Right ventricle myocardium inferior (tissue), 1 donor: ENCODE measurements around the gene ZNF792. TPM values are rescaled to one million over a fixed set of nuclear protein-coding genes. Genes with fewer than 3 reads are reported as not detected.
"Not testable (repeated sequence)": the region's sequence is repeated elsewhere in the genome, so short reads cannot be mapped to it uniquely, and the experiment has no call there.

ENCODE experiments used
- ATAC-seq: fragments of 200-7000 bp; cut with Tn5 transposase; one replicate; pipeline ENCODE4 v1.9.1; 2020; ENCODE audit warnings: mild to moderate bottlenecking, moderate library complexity
- DNase-seq: peaks from one replicate; pipeline ENCODE4 v3.0.0; 2021; ENCODE audit errors: missing footprints
- intact Hi-C: fragments of 100-400 bp; cut with DNase I; formaldehyde crosslinking; loops from one replicate; pipeline ENCODE4 v1.11.0; 2022
- total RNA-seq: library from RNA; stranded (reverse); fragmentation: NEBNext Ultra II Directional; extraction: Animal tissue kit (Norgen Biotek cat#: 25700); gene quantifications from one replicate; pipeline ENCODE4 v1.2.1, GENCODE V29; 2021
- donor health status: DM: no; HTN: yes; CAD: no; lungs with severe emphysema.

Gene ZNF792
- total RNA-seq, 1 donor from 2014 or later: 3.0 TPM

- intact Hi-C loops: no loop called here
- no peak for DNase-seq
- no peak for ATAC-seq
Observed at GRCh38 chr19:34953092-34953491, 10.9 kb downstream of the ZNF792 start.

- ATAC-seq: no peak
- no peak for DNase-seq
- intact Hi-C loops: no loop called here
Observed at GRCh38 chr19:34943861-34944573, 20.0 kb downstream of the ZNF792 start.

DNA sequence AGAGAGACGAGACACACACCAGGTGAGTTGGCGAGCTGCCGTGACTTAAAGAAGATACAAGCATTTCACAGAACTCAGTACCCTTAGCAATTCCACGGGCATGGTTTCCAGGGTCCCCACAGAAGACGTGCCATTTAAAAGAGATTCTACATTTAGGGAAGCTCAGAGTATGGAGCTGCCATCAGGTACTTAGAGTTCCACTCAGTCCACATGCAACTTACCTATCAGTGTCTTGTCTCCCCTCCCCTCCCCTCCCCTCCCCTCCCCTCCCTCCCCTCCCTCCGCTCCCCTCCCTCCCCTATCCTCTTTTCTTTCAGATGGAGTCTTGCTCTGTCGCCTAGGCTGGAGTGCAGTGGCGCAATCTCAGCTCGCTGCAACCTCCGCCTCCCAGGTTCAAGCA, 25.1 kb downstream of the ZNF792 start:
- no peak for ATAC-seq
- no peak for DNase-seq
- intact Hi-C loops: no loop called here

GRCh38 chr19:34936184-34936583, 27.8 kb downstream of the ZNF792 start:
- no peak for ATAC-seq
- intact Hi-C loops: no loop called here
- no peak for DNase-seq

DNA sequence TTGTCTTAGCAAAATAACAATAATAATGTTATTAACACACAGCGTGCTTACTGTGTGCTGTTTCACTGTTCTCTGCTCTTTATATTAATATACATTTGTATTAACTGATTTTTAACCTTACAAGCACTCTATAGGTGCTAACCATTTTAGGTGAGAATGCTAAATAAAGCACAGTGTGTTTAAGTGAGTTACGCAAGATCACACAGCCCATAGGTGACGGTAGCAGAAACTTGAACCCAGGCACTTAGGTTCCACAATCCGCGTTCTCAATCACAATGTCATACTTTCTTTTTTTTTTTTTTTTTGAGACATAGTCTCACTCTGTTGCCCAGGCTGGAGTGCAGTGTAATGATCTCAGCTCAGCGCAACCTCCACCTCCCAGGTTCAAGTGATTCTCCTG, 31.5 kb downstream of the ZNF792 start:
- intact Hi-C loops: no loop called here
- ATAC-seq (no peak), DNase-seq (no peak)

GRCh38 chr19:34926685-34927375, 37.2 kb downstream of the ZNF792 start, which contains the start of gene ZNF30:
TSS of gene ZNF30 (plus strand) at chr19:34926903. CDS start at chr19:34929948, 3,045 bp downstream.
- intact Hi-C loops: loop anchor here (5.0 to 10.0 kb wide), 2 partner anchors 90 to 192 kb away; partner anchors contain the start of gene ZNF181
- peak; percentile 100 for ATAC-seq
- peak; percentile 96 for DNase-seq

- DNase-seq: no peak
- intact Hi-C loops: loop anchor here (5.0 to 10.0 kb wide), 2 partner anchors 89 to 192 kb away; partner anchors contain the start of gene ZNF181
- ATAC-seq: no peak
Observed at GRCh38 chr19:34926361-34926684, 37.7 kb downstream of the ZNF792 start.

GRCh38 chr19:34925278-34925855, 38.7 kb downstream of the ZNF792 start:
- ATAC-seq (no peak), DNase-seq (no peak)
- intact Hi-C loops: loop anchor here (5.0 to 10.0 kb wide), 2 partner anchors 88 to 191 kb away; partner anchors contain the start of gene ZNF181

DNA sequence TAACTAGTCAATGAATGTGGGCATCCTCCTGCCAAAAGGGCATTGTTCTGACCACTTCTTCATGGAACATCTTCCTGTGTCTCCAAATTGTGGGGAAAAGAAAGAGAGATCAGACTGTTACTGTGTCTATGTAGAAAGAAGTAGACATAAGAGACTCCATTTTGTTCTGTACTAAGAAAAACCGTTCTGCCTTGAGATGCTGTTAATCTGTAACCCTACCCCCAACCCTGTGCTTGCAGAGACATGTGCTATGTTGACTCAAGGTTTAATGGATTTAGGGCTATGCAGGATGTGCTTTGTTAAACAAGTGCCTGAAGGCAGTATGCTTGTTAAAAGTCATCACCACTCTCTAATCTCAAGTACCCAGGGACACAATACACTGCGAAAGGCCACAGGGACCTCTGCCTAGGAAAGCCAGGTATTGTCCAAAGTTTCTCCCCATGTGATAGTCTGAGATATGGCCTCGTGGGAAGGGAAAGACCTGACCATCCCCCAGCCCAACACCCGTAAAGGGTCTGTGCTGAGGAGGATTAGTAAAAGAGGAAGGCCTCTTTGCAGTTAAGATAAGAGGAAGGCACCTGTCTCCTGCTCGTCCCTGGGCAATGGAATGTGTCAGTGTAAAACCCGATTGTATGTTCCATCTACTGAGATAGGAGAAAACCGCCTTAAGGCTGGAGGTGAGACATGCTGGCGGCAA, 43.8 kb downstream of the ZNF792 start:
- intact Hi-C loops: loop anchor here (10.0 kb wide), 1 partner anchor 185 kb away; the partner anchor contains the start of gene ZNF181
- DNase-seq, ATAC-seq: not testable (repeated sequence)

GRCh38 chr19:34918190-34918589, 45.8 kb downstream of the ZNF792 start:
- intact Hi-C loops: no loop called here
- ATAC-seq (no peak), DNase-seq (no peak)

- intact Hi-C loops, DNase-seq, ATAC-seq: not testable (repeated sequence)
Observed at GRCh38 chr19:34917144-34917543, 46.9 kb downstream of the ZNF792 start.

DNA sequence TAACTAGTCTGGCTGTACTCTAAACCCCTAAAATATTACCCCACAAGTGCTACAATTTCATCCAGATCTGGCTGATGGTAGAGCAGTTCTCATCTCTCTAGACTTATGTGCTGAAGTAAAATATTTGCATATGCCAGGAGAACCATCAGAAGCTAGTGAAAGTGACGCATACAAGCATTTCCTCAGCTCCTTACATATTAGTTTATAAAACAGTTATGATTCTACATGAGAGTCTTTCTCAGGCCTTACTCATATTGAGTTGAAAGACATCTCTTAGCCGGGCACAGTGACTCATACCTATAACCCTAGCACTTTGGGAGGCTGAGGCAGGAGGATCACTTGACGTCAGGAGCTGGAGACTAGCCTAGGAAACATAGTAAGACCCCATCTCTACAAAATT, 53.3 kb downstream of the ZNF792 start:
- ATAC-seq: no peak
- DNase-seq: no peak
- intact Hi-C loops: no loop called here

Other genes with a start within 250 kb of the ZNF792 start
- gene ZNF181, start 230.0 kb downstream of the ZNF792 start, total RNA-seq: 22.3 TPM
- 3.7 TPM for gene ZNF599, start 191.0 kb downstream of the ZNF792 start, total RNA-seq
- 2.6 TPM for gene ZNF30, start 37.3 kb downstream of the ZNF792 start, total RNA-seq
- 25.8 TPM for gene GRAMD1A, start 36.1 kb upstream of the ZNF792 start, total RNA-seq
- gene SCN1B, start 66.2 kb upstream of the ZNF792 start, total RNA-seq: 44.3 TPM
- gene HPN, start 77.5 kb upstream of the ZNF792 start, total RNA-seq: 5.5 TPM
- 2.3 TPM for gene FXYD3, start 151.6 kb upstream of the ZNF792 start, total RNA-seq
- 10.0 TPM for gene LGI4, start 170.8 kb upstream of the ZNF792 start, total RNA-seq
- 556 TPM for gene FXYD1, start 174.6 kb upstream of the ZNF792 start, total RNA-seq
- gene FXYD7, start 179.0 kb upstream of the ZNF792 start, total RNA-seq: not detected
- gene FXYD5, start 190.5 kb upstream of the ZNF792 start, total RNA-seq: 23.5 TPM